Raji (cell line): ENCODE measurements around the gene LYSET.

Experiments used
- POLR2A ChIP-seq: IDR thresholded peaks from 2 replicates; pipeline ENCODE4 v1.6.1; 2011; ENCODE audit warnings: low read depth, low read length, control low read depth; ENCODE audit not compliant: insufficient read depth

The LYSET gene

DNA sequence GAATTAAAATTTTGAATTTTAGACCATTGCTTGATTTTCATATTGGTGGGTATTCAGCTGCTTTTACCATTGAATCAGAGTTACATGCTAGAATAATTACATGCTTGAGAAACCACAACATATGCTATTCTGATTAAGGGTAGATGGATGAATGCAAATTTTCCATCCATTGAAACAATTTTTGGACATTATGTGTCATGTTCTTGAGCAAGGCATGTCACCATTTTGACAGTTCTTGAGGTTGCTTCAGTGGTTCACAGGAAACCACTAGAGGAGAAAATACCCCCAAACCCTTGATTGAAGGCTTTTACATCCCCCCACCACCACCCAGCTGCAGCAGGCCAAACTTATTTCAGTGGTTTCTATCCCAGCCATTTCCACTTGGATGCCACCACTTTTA lies 35.4 kb downstream of the LYSET start:
- no peak for TF ChIP-seq POLR2A

DNA sequence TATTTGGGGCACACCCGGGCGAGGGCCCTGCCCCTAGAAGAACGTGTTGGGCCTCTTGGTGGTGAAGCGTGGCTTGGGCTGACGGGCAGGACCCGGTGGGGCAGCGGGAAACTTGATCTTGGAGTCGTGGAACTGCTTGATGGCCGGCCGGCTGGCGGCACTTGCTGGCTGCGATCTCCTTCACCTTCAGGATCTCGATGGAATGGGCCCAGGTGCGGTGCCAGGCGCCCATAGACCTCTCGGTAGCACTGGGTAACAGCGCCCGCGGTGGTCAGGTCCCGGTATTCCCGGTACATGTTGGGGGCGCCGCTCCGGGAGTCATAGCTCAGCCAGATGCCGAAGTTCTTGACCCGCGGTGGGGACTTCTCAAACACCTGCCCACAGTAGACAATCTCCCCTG lies 38.4 kb downstream of the LYSET start:
- TF ChIP-seq POLR2A: no peak

DNA sequence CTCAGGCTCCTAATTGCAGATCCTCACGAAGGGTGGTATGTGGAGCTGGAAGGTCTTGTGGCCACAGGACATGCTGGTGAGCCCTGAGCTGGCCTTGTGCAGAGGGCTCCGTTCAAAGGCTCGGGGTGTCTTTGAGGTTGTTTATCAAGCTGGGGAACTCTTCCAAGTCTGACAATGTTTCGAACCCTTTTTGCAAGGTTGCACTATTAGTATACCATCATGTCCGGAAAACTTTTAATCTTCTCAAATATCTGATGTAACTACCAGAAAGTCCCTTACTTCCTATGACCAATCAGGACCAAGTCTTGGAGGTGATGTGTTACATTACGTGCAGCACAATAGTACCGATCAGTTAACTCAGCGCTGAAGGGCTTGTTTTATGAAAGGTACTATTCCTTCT lies 43.4 kb downstream of the LYSET start:
- no peak for TF ChIP-seq POLR2A

DNA sequence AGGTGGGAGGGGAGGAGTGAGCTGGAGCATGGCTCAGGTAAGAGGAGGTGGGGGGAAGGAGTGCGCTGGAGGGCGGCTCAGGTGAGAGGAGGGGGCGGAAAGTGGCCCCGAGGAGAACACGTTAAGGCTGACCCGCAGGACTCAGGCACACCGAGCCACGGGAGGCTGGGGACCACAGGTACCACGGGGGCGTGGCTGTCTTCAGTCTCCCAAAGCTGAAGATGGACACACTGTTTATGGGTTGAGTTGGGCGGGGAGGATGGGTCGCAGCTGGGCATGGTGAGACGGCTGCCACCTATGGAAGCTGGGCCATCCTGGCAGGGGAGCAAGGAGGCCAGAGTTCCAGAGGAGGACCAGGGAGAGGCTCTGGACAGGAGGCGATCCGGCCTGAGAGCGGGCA lies 45.4 kb downstream of the LYSET start:
- TF ChIP-seq POLR2A: no peak

DNA sequence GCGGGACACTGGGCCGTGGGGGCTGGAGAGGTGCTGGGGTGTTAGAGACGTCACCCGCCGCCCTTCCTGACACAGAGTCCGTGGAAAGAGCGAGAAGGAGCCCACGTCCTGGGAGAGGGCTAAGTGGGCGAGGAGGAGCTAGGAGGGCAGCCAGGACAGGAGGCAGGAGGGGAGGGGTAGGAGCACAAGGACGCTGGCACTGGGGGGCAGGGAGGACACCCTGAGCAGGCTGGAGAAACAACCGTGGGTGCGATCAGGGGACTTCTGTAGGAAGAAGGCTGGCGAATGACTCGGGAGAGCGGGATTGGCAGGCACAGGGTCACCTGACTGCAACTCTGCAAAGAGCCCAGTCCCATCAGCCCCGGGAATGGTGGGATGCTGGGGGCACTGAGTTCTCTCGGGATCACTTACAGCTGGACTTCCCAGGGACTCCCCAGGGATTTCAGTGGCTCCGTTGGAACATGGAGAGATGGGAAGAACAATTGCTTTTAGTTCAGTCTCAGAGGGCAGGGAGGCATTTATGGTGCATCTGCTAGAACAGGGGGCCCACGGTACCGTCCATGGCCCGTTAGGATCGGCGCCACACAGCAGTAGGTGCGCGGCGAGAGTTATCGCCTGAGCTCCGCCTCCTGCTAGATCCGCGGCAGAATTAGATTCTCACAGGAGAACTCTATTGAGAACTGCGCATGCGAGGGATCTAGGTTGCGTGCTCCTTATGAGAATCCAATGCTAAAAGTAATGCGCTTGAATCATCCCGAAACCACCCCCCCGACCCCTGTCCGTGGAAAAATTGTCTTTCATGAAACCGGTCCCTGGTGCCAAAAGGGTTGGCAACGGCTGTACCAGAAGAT lies 46.2 kb downstream of the LYSET start:
- no peak for TF ChIP-seq POLR2A

DNA sequence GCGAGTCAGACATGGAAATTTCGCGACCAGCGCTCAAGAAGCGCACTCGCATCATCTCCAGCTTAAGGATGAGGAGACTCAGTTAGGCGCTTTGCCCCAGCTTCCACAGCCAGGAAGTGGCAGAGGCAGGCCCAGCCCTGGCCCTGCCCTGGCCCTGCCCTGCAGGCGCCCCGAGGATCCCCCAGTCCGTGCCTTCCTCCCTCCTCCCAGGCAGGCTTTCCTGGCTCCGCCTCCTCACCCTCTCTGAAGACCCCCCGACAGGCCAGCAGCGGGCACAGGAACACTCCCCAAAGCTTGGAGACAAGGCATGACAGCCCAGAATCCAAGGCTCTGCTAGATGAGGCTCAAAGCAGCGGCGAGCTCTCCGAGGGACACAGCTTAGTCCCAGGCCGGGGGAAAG lies 47.0 kb downstream of the LYSET start:
- TF ChIP-seq POLR2A: no peak

DNA sequence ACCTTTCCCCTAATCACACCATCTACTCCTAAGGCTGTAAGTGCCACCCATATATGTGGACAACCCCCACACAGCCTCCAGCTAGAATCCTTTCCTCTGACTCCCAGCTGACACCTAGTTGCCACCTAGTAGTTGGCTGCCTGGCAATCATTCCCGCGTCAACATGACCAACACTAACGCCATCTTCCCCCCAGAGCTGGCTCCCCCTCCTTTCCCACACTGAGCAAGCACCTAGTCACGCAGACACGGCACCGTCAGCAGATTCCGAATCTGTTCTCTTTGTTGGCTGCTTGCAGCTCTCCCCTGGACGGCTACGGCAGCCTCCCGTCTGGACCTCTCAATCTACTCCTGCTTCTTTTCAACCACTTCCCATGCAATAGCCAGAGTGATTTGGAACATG lies 49.7 kb downstream of the LYSET start:
- no peak for TF ChIP-seq POLR2A
